ENCODE data around the gene PLPP3. TPM values are rescaled to one million over a fixed set of nuclear protein-coding genes. Genes with fewer than 3 reads are reported as not detected.

PLPP3 gene
- total and polyA plus RNA-seq, 2 of the 8 experiments (the other 6 are each of a cell fraction or from before 2014, with no cell fraction given) = 33.2 to 42.0 TPM

DNA sequence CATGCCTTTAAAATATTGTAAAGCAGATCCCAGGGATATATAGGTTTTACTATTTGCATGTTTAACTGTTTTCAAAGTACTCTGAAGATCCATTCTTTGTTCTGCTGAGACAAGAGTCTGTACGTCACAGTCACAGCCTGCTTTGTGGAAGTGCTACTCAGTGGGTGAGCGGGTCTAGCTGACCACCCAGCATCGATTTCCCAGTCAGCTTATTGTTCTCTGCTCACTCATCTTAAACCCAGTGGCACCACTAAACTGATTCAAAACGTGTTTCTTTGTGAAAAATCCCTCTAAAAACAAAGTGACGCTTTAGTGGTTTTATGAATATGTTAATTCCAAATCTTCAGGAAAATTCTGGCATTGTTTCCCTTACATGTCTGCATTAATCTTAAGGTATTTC is 12.4 kb downstream of the PLPP3 start:
- Histone ChIP-seq H4K20me1 (replicated peaks in 1 of 2; ENCODE audit: control insufficient read depth in 1 of 2, insufficient read depth in 2 of 2, low read length in 2 of 2) (peaks cover 2 to 7% of the 10 kb centered on the region in 2 experiments), H3K4me2 (ENCODE audit: insufficient read depth in 1 of 2, low read depth in 2 of 2, low read length in 2 of 2) (0 out of 4 replicates have a peak overlapping the region, but pooled peaks of 1 of the 2 experiments have one; percentile 2), H3K4me1 (replicated peaks in 1 of 4; ENCODE audit: control insufficient read depth in 3 of 4, insufficient read depth in 4 of 4, low read length in 3 of 4) (peaks cover 4 to 43% (median 38%) of the 10 kb centered on the region in 4 experiments; a peak in 6 of 7 replicates), H4K8ac (ENCODE audit: extremely low read depth, insufficient read depth, low read length) (no peak overlapping the region), H3K14ac (ENCODE audit: insufficient read length) (no peak overlapping the region), H3K4me3 (ENCODE audit: extremely low read depth in 1 of 4, insufficient read depth in 2 of 4, low read depth in 3 of 4, low read length in 4 of 4) (no peak overlapping the region), H2BK15ac (ENCODE audit: low read length) (no peak overlapping the region), H3K79me1 (ENCODE audit: low read depth, low read length) (peaks cover 6% of the 10 kb centered on the region; the same call in 1 of the 2 replicates), H3K18ac (ENCODE audit: extremely low read depth, low read length) (no peak overlapping the region), H2BK20ac (ENCODE audit: low read length) (no peak overlapping the region), H4K91ac (replicated peaks; ENCODE audit: insufficient read length, low read length) (no peak overlapping the region), H3K27ac (ENCODE audit: low read depth, low read length) (no peak overlapping the region), H2AK5ac (ENCODE audit: low read depth, low read length) (no peak overlapping the region), H3K4ac (replicated peaks; ENCODE audit: insufficient read length, low read depth, low read length) (no peak overlapping the region), H3K23me2 (ENCODE audit: low read depth, low read length) (no peaks in the 10 kb centered on the region), H2AFZ (ENCODE audit: low read length) (no peak overlapping the region), H3K36me3 (ENCODE audit: control insufficient read depth in 2 of 4, insufficient read depth in 4 of 4, low read length in 3 of 4) (no peaks in the 10 kb centered on the region; a peak in 1 of 8 replicates), H3K79me2 (ENCODE audit: control insufficient read depth in 1 of 2, insufficient read depth in 2 of 2, low read length in 2 of 2) (peaks cover 29 to 95% of the 10 kb centered on the region in 2 experiments), H2BK120ac (replicated peaks; ENCODE audit: low read depth, low read length) (no peak overlapping the region), H3K56ac (replicated peaks; ENCODE audit: insufficient read length, low read depth, low read length) (no peak overlapping the region), H3K9me3 (ENCODE audit: insufficient read depth in 2 of 2, low read depth in 1 of 2, low read length in 1 of 2) (no peaks in the 10 kb centered on the region), H3K27me3 (replicated peaks in 1 of 4; ENCODE audit: control insufficient read depth in 3 of 4, extremely low read depth in 1 of 4, insufficient read depth in 3 of 4, low read length in 3 of 4) (no peaks in the 10 kb centered on the region), H3K9ac (replicated peaks in 1 of 4; ENCODE audit: extremely low read depth in 1 of 4, low read depth in 3 of 4, low read length in 3 of 4) (no peak overlapping the region), H2BK12ac (ENCODE audit: low read depth, low read length) (no peak overlapping the region), H2BK5ac (ENCODE audit: low read depth, low read length) (no peak overlapping the region), H4K5ac (ENCODE audit: insufficient read length, low read depth, low read length) (peak overlapping the region; percentile 81), H3K23ac (ENCODE audit: insufficient read length) (no peak overlapping the region)
- FAIRE-seq (peak; percentile 57), DNase-seq (ENCODE audit: low read depth in 1 of 2, low spot score in 2 of 2) (no peak)
- TF ChIP-seq NANOG (IDR thresholded peaks at IDR 0.05; ENCODE audit: insufficient read depth, low read depth, low read length, poor library complexity, severe bottlenecking) = no peak
- 0 out of 2 replicates have a peak, but pooled peaks have one; percentile 39 for TF ChIP-seq CREB1 (IDR thresholded peaks at IDR 0.05)
- CTCF ChIA-PET (ENCODE audit: partially characterized antibody) = interaction anchor here (0.9 to 1.4 kb wide), 3 partner anchors 11 to 252 kb away, joined by 3 to 6 read pairs (median 3); partner anchors contain the start of gene FYB2
- POLR2A ChIA-PET (ENCODE audit: partially characterized antibody) = interaction anchor here (1.2 to 2.9 kb wide), 6 partner anchors 9 to 31 kb away, joined by 3 to 9 read pairs (median 6); partner anchors contain the start of gene PLPP3
- 23% methylated on average over 5 of the region's 5 CpGs; no CpG with 5 or more reads in 1 of the 2 experiments for WGBS, 2 experiments (ENCODE audit: extremely low coverage in 1 of 2, insufficient coverage in 1 of 2, insufficient read length in 1 of 2, insufficient replicate concordance in 2 of 2, low coverage in 1 of 2, low lambda C conversion rate in 2 of 2, missing lambda C conversion rate in 1 of 2)

Measured in H1 (cell line).